Hepatic stellate cell (primary cell): ENCODE data around the gene MAML1.

Experiments
- DNase-seq: peaks from one replicate; pipeline ENCODE4 v3.0.0; 2011; ENCODE audit warnings: low spot score

Gene MAML1

DNA sequence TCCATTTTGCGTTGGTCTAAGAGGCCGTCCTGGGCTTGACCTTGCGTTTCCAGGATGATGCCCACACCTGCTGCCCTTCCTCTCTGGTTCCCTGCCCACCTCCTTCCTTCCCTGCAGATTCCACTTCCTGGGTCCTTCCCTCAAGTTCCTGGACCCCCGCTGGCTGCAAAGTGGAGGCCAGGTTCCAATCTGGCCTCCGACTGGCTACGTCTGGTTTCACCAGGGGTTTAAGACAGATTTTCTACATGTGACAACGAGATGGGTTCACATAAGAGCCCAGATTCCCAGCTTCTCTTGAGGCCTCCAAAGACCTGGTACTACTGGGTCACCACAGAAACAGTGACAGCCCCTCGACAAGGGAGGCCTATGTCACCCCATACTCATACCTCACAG, 71.9 kb downstream of the MAML1 start:
- no peak for DNase-seq

GRCh38 chr5:179805070-179805528, 72.5 kb downstream of the MAML1 start:
- no peak for DNase-seq

DNA sequence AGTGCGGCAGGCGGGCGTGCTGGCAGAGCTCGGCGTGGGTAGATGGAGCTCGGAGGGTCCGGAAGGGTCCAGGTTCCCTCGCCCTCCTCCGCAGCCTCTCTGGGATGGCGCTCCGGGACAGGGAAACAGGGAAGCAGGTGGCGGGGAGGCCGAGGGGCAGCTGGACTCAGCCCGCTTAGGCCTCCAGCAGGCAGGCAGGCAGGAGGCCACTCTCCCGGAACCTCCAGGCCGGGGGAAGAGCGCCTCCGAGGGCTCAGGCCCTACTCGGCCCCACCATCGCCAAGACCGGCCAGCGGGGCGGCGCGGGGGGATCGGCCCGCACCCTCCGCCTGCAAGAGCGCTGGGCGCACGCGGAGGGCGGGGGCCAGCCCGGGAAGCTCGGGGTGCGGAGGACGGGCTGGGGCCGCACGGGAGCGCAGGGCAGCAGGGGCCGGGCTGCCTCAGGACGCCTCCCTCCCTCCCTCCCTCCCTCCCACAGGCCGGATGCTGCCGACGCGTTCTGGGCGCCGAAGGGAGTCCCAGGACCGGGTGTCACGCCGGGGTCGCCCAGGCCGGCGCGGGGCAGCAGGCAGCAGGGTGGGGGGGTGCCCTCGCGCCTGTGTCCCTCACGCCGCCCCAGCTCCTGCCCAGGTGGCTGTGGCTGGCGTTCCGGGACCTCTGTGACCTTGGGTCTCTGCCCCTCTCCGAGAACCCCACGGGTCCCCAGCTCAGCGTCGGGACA, 73.1 kb downstream of the MAML1 start:
- DNase-seq: peak; percentile 80

DNA sequence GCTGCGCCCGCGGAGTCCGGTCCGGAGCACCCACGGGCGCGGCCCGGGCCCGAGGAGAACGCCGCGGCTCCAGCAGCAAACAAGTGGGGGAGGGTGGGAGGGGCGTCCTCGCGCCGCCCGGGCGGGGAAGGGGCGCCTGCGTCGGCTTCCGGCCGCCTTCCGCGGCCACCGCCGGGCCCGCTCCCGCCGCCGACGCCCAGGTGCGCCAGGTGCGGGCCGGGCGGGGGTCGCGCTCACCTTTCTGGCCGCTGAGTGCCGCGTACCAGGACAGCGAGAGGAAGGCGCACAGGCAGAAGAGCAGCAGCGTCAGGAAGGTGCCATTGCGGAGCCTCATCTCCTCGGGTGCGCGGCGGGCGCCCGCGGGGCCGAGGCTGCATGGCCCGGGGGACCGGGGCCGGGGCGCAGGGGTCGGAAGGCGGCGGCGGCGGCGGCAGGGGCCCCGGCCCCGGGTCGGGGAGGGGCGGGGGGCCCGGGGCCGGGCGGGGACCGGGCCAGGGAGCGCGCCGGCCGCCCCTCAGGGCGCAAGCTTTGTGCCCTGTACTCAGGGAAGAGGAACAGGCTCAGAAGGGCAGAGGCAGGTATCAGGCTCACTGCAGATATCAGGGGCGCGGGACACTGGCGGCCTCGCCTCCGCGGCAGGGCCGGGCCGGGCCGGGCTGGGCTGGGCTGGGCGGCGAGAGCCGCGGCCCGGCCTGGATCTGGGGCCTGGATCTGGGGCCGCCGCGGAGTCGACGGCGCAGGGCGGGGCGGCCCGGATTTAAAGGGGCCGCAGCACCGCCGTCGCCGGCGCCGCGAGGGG, 73.8 kb downstream of the MAML1 start, which contains the start of gene MGAT4B:
Gene MGAT4B, minus strand, starts transcription at position 617 of the 799 bp plus-strand sequence. Its CDS starts 283 bp downstream, at position 334.
- DNase-seq: peak; percentile 94

- no peak for DNase-seq
These were observed 79.7 kb downstream of the MAML1 start for GRCh38 chr5:179812135-179812825.

- no peak for DNase-seq
These were observed 80.5 kb downstream of the MAML1 start for GRCh38 chr5:179812997-179813607.

DNA sequence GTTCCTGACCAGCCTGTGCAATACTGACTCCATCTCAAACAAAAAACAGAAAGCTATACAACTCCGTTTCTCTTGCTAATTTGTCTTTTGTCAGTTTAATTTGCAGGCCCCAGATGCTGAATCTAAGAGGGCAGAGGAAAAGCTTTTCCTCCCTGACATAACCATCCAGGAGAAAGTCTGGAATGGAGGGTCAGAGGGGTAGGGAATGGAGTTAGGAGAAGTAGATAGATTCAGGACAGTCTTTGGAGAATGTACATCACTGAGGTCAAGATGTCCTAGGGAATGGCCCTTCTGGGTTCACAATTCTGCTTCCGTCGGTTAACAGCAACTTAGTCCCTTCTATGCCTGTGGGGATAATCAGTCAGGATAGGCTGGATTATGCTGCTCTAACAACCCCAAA, 81.5 kb downstream of the MAML1 start:
- no peak for DNase-seq

DNA sequence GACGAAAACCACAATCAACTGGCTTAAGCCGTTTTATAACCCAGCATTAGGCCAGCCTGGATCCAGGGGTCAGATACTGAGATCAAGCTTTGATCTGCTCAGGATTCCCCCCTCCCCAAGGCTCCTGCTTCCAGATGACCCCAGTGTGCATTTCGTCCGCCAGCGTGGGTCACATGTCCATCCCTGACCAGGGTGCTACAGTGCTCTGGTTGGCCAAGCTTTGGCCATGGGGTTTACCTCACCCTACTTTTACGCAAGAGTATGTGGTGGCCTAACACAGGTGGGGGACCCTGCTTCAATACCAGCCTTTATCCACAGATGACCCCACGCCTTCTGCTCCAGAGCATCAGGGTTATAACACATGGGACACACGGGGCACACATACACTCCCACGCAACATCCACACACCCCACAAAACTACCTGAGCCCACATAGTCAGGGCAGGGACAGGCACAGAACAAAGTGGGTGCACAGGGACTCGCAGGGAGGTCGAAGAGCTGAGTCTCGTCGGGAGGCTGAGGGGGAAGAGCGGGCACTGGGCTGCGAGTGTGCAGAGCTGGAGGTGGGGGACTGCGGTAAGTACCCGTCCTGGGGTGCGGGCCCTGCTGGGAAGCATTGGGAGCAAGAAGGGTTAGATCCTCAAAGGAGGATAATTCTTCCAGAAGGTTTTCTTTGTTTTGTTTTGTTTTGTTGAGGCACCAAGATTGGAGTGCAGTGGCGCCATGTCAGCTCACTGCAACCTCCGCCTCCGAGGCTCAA, 83.0 kb downstream of the MAML1 start:
- DNase-seq: no peak

- no peak for DNase-seq
These were observed 83.8 kb downstream of the MAML1 start for GRCh38 chr5:179816401-179816795.

GRCh38 chr5:179816796-179817469, 84.3 kb downstream of the MAML1 start:
- no peak for DNase-seq

GRCh38 chr5:179817470-179817840, 84.8 kb downstream of the MAML1 start:
- no peak for DNase-seq

DNA sequence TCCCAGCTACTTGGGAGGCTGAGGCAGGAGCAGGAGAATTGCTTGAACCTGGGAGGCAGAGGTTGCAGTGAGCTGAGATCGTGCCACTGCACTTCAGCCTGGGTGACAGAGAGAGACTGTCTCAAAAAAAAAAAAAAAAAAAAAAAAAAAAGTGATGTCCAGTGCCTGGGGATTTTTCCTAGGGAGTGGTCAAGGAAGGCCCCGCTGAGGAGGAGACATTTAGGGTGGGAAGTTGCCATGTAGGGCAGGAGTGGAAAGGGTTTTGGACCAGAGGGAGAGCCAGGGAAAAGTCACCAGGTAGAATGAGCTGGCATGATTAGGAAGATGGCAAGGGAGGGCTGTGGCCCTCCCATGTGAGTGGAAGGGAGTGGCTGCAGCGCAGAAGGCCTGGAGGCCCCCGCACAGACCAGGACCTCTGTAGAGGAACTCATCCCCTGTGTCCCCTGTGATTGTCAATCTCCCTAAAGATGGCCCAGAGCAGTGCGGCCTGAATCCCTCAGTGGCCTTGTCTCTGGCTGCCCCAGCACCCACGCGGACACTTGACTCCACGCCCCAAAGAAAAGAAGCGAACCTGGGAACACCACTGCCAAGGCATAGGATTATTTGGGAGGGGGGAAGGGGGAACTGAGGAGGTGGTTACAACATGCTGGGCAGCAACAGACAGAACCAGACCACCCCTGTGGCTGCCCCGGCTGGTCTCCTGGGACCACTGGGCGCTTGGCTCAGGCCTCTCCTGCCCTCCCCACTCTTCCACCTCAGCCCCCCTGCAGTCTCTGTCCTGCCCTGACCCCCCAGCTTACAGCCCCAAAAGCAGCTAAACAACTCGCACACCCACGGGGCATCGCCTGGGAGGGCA, 85.5 kb downstream of the MAML1 start:
- DNase-seq: no peak

DNA sequence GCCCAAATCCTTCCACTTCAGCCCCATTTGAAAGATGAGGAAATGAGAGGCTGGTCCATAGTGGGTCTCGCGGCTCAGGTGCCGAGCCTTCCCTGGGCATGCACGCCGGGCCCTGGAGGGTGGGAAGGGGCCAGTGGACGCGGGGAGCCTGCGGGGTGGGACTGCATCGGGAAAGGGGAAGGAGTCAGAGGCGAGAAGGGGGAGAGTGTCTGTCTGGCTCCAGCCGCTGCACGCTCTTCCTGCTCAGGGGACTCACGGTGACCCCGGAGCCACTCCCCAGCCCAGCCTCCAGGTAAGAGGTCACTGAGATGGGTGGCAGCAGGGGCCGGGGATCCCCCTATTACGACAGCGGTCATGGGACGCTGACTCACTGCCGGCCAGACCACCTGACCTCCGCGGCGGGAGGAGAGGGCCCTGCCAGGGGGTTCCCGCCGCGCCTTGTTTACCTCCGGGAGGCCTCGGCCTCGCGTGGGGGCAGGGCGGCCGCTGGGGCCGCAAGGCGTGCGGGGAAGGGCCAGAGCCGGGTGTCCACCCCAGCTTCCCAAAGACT, 86.2 kb downstream of the MAML1 start:
- DNase-seq: peak; percentile 95

DNA sequence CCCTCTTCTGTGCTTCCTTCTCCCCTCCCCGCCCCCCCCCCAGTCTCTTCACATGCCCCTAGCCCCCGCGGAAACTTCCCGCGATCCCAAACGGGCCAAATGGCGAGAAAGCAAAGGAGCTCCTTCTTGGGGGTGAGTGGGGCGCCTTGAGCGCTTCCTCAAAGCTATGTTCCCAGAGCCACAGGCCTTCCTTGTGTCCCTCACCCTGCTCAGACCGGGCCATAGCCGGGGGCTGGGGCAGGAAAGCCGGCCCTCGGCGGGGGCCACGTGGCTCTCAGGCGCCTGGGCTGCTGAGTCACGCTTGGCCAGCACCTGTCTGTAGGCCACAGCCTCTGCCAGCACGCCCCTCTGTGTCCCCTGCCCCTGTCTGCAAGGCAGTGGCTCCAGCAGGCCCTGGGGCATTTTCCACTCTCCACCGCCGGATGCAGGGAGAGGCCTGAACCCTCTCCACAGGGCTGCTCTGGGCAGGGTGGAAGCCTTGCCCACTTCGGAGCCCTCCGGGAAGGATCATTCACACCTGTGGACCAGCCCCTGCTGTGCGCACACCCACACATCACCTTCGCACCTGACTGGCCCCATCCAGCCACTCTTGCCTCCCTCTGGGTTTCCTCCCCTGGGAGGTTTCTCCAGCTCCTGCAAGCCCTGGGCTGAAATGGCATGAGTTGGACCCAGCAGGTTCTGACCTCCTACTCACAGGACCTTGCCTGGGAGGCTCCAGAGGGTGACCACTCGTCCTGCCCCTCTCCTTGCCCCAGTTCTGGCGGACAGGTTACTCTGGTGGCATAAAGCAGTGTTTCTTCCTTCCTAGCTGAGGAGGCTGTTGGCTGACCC, 86.9 kb downstream of the MAML1 start:
- DNase-seq: no peak

GRCh38 chr5:179820127-179820482, 87.5 kb downstream of the MAML1 start:
- DNase-seq: no peak

DNA sequence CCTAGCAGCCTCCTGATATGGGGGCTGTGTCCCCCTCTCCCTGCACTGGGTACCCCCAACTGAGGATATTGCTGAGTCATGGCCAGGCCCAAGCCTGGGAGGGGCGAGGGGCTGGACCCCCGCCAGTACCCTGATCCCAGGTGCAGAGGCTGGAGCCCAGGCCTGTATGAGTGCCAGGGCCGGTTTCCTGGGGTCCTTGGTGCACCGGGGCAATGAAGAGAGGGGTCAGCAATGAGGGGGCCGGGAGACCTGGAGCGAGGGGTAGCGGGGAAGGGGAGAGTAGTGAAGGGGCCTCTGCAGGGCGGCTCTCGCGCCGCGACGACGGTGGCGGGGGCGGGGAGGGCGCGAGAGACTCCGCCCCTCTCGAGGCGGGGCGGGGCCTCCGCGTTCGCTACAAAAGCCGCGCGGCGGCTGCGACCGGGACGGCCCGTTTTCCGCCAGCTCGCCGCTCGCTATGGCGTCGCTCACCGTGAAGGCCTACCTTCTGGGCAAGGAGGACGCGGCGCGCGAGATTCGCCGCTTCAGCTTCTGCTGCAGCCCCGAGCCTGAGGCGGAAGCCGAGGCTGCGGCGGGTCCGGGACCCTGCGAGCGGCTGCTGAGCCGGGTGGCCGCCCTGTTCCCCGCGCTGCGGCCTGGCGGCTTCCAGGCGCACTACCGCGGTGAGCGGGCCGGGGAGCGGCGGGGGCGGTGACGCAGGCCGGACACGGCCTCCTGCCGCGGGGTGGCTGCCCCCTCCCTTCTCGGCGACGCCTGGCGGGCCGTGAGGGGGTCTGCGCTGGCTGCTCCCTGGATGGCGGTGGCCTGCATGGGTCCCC, 88.1 kb downstream of the MAML1 start, which contains the start of gene SQSTM1:
Gene SQSTM1, plus strand, starts transcription at position 423 of the 815 bp plus-strand sequence. Its CDS starts 32 bp downstream, at position 455.
- DNase-seq: peak; percentile 90

GRCh38 chr5:179821298-179822058, 88.9 kb downstream of the MAML1 start:
- peak; percentile 99 for DNase-seq
